GM19324 (cell line): ENCODE measurements around the gene RAB31.
A peak's percentile ranks its signal among the peaks of the same experiment; 100 is the strongest.

Experiments
- ATAC-seq: cut with Tn5 transposase; IDR thresholded peaks from one replicate; pipeline ENCODE4 v1.9.1; 2021; ENCODE audit warnings: mild to moderate bottlenecking, moderate library complexity; ENCODE audit not compliant: unreplicated experiment, low FRiP score

Gene RAB31

DNA sequence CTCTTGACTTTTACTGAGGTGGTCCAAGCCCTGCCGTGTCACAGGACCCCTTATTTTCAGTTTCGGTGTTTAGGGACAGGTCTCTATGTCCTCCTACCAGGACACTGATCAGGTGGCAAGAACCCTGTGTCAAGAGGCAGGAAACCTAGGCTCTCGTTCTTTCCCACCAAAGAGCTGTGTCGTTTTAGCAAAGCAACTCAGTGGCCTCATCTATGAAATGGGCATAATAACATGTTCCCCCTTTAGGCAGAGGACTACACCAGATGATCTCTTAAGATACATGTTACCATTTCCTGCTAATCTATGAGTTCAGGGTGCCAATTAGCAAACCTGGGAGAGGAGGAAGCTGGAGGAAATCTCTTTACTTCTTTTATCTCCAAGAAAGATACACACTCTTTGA is 1.9 kb downstream of the RAB31 start:
- no peak for ATAC-seq

DNA sequence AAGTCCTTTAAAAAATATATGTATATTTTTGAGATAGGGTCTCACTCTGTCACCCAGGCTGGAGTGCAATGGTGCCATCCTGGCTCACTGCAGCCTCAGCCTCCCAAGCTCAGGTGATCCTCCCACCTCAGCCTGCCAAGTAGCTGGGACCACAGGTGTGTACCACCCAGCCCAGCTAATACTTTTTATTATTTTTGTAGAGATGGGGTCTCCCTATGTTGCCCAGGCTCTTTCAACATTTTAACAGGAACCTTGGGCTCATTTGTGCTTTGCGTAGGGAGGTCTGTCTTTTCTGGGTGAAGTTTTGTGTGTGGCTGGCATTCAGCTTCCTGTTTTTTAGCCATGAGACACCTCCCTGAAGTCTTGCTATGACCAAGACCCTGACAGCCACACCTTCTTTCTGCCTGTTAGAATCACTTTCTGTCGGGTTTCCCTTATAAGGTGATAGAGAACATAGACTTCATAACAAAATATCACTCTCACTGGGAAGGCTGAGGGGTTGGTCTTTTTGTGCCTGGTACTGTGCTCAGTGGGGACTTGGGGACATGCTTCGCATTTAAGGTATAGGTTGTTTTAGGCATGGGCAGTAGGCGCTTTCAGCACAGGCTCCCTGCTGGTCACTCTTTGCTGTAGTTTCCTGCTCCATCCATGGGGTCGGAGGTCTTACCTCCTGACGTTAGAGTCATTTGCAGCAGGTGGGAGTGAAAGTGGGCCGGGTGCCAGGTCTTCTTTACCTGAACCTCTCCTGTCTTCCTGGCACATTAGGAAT is 3.4 kb downstream of the RAB31 start:
- ATAC-seq, result peak; percentile 48

DNA sequence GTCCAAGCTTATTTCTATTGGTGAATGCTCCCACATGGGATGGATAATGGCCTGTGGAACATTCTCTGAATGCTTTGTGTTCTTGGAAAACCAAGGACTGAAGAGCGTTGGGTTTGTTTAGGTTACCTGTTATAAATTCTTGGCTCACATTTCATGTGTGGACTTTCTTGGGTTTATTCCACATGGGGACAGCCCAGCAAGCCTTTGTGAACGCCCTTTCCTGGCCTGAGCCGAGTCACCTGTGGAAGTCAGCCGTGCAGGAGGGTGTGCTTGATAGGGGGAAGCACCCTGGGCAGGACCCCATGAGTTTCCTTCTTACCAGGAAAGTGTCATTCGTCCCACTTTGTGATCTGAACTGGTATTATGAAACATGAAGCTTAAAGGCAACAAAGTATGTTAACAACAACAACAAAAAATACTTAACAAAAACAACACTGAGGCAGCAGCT is 4.1 kb downstream of the RAB31 start:
- ATAC-seq, result no peak

DNA sequence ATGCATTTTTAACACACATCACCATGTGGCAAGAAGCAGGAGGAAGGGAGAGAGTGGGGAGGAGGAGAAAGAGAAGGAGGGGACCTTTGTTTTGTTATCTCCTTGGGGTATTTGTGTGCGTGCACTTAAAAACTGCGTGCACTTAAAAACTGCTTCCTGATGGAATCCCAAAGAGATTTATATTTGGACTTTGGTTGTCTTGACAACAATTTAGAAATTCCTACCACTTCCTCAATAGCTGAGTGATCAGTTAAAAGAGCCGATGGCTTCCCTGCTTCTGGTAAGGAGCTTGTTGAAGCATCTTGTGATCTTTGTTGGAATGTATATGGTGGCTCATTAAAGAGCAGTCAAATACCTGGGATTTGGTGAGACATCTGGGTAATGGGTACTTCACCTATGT is 4.5 kb downstream of the RAB31 start:
- ATAC-seq, result no peak

DNA sequence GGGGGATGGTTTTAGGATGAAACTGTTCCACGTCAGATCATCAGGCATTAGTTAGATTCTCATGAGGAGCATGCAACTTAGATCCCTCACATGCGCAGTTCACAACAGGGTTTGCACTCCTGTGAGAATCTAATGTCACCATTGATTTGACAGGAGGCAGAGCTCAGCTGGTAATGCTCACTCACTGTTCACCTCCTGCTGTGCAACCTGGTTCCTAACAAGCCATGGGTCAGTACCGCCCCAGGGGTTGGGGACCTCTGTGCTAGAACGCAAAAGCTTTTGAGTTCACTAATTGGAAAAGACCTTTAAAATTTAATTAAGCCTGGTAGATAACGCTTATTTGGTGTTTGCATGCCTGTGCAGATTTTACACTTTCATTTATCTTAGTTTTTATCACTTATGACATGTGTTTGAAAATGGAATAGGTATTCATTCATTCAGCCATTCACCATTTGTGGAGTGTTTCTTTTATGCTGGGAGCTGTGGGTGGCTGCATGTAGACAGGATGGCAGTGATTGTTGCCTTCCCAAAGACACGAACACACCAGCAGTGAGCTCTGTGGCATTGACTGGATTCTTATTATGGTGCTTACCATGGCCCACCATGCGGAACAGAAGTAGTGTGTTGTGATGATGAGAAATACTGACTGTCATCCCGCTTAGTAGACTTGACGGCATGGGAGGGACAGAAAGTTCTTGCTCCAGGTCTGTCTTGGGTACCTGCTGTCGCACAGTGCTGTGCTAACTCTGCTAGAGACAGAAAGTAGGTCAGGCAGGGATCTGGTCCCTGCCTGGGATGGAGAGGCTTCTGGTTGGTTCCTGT is 6.4 kb downstream of the RAB31 start:
- no peak for ATAC-seq

DNA sequence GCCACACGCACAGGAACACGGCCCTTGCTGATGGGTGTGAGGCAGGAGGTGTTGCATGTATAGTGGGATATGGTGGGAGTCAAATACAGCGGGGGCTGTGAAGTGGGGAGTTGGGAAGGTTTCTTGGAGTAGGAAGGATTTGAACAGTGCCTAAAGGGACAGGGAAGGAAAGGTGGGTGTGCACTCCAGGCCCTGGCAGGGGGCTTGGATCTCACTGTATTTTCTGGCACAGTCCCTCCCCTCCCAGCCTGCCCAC is 6.9 kb downstream of the RAB31 start:
- no peak for ATAC-seq

DNA sequence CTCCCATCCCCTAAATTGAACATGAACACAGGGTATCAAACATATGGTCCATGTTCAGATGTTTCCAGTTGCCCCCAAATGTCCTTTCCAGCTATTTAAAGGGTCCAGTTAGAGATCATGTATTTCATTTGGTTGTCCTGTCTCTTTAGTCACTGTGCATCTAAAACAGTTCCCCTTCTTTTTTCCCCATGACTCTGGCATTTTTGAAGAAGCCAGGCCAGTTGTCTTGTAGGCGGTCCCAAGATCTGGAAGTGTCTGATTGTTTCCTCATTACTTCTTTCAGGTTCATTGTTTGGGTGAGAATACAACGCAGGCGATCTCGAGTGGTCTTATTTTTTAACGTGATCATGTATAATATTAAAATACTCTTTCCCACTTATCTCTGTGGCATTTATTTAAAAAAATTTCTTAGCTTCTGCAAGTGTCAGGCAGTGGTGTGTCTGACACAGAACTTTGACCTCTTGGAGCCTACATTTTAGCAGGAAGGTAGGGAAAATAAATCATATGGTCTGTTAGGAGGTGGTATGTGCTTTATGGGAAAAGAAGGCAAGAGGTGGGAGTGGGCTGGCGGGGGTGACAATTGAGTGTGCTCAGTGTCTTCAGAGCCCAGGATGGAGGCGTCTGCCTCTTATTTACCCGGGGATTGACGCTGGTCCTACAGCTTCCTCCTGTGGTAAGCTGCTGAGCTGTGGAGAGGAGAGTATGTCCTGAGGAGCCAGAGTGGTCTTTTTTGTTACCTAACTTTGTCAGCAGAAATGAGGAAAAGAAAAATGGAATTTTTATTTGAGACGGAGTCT is 8.1 kb downstream of the RAB31 start:
- ATAC-seq, result no peak

DNA sequence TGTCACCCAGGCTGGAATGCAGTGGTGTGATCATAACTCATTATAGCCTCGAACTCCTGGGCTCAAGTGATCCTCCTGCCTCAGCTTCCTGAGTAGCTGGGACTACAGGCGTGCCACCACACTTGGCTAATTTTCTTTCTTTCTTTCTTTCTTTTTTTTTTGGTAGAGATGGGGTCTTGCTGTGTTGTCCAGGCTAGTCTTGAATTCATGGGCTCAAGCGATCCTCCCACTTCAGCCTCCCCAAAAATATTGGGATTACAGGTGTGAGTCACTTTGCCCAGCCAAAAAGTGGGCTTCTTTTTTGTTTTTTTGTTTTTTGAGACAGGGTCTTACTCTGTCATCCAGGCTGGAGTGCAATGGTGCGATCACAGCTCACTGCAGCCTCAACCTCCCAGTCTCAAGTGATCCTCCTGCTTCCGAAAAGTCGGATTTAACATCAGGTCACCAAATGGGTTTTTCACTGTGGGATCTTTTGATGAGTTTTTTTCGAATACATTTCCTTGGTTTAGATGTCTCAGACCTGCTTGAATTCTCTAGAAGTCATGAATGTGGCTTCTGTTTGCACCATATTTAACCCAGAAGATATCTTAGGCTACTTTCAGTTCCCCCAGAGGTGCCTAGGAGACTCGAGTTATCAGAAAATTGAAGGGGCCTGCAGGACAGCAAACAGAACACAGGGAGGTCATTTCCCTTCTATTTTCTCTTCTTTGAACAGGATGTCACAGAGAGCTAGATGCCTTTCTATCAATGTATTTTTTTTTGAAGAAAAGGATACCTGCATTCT is 8.9 kb downstream of the RAB31 start:
- no peak for ATAC-seq

DNA sequence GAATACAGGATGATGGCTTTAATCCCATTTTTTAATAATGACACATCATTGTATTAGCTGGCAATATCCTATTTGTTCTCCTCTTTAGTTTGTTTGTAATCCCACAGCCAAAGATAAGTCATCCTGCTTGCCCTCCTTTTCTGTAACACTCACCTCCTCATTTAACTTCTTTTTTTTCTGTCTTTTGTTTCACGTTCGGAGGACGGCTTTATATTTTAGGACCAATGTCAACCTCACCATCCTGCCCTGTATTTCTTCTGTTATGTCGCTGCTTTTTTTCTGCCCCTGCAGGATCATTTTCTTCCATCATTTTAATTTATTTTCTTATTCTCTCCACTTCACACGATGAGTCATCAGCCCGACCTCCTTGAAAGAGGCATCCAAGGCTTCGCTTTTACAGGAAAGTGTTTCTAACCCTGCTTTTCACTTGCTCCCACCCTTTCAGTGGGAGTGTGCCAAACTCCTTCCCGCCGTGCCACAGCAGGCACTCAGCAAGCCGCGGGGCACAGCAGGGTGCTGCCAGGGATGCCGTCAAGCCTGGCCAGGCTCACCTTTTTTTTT is 11.4 kb downstream of the RAB31 start:
- no peak for ATAC-seq

DNA sequence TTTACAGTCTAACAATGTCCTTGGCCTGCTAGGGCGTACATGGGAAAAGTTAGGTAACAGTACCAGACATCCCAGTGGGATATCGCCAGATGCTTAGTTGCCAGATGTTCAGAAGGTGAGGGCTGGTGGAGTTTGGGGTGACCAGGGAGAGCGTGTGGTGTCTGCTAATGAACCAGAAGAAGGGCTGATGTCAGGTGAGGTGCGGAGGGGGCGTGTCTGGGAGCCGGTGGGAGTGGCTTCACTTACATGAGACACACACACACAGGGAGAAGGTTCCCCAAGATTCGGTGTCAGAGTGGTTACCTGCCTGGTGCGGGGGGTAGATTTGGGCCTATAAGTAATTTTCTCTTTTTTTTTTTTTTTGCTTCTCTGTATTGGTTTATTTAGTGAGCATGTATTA is 12.2 kb downstream of the RAB31 start:
- no peak for ATAC-seq

DNA sequence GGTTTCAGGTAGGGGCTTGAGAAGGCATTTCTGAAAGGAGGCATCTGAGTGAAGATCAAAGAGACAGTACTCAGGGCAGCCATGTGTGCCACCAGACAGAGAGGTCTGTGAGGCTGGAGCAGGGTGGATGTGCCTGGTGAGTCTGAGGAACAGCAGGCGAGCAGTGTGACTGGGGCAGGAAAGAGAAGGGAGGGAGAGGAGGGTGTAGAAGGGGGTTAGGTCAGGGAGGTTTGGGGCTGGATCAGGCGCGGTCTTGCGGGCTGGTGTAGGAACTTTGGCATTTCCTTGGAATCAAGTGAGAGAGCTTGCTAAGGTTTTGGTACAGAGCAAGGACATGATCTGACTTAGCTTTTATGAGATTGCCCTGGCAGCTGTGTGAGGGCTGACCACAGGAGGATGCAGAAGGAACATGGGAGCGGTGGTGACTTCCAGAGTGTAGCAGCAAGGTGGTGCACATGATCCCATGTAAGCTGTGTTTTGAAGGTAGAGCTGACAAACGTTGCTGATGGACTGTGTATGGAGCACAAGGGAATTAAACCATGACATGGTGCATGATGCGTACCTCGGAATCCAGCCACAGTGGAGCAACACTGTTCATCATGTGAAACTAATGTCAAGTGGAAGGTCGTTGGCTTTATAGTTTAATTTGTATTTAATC is 13.9 kb downstream of the RAB31 start:
- no peak for ATAC-seq

DNA sequence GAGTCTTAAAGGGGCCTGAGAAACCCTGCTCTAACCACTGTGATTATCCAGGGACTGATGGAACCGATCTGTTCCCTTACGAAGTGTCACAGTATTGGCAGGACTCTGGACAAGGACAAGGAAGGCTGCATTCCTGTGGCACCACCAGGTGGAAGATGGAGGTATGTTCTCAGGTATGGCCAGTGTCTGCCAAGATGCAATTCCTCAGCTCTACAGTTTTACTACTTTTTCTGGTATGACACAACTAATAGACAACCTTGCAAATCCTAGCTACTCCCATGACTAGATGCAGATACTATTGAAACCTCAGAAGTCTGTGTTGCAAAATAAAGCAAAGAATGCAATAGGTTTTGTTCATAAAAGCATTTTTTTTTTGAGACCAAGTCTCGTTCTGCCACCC is 14.6 kb downstream of the RAB31 start:
- ATAC-seq, result no peak

DNA sequence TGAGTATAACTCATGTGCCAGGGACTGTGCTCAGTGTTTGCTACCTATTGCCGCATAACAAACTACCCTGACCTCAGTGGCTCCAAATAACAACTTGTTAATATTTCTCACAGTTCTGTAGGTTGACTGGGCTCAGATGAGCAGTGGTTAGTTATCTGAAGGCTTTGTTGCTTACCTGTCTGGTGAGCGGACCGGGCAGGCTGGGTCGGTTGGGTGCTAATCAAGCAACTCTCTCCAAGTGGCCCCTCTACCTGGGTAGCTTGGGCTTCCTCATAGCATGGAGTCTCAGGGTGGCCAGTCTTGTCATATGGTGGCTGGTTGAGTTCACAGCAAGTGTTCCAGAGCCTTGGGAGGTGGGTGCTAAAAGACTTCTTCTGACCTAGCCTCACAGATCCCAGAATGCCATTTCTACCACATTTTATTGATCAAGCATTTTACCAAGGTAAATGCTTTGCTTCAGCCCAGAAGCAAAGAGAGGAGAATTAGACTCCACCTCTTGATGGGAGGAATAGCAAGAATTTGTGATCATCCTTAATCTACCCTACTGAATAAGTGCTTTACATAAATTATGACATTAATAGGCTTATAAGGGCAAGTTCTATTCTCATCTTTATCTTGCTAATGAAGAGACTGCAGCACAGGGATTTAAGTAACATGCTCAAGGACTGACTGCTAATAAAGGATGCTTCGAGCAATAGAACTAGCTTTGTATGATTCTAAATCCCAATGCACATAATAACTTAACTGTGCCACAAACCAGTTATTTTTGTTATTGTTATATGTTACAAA is 16.9 kb downstream of the RAB31 start:
- ATAC-seq, result no peak

DNA sequence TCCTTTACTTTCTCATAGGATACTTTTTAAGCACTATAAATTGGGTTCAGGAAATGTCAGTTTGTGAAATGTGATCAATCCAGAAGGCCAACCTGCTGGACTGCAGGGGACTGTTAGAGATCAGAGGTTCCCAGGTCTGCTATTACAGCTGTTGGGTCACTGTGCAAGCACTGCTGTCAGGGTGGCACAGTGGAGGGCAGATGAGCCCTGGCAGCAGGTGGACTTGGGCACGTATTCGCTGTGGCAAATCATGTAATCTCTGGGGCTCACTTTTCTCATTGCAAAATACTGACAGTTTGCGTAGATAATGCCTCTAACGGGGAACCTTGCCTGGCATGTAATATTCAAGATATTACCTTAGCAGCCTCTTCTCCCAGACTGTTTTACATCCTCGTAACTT is 18.1 kb downstream of the RAB31 start:
- ATAC-seq, result no peak

DNA sequence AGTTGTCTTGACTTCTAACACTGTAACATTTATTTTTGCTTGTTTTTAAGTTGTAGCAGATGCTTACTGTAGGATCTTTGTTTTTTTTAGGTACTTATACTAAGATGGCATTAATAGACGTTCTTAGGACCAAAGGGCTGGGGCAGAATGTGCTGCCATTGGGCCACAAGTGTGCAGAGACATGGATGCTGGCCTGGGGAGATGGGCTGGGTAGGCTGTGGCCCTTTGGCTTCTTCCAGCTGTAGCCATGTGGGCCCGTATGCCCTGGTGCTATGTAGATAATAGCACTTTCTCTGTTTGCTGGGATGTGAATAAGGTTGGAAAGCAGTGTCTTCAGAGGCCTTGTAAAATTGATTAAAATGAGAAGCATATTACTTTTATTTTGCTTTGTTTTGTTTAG is 18.8 kb downstream of the RAB31 start:
- no peak for ATAC-seq

DNA sequence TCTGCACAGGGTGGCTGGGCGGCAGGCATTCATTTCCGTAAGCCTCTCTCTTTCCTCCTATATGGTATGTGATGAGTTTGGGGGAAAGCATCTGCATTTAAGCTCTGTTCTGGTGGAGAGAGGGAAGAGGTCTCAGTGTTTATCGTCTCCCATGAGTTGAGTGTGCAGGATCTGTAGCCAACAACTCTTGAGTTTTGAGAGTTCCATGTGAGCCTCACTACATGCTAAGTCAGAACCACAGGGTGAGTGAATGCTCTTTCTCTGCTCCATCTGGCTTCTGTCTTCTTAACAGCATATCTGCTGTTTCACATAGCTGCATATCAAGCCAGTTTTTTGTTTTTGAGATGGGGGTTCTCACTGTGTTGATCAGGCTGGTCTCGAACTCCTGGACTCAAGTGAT is 22.7 kb downstream of the RAB31 start:
- ATAC-seq, result no peak

DNA sequence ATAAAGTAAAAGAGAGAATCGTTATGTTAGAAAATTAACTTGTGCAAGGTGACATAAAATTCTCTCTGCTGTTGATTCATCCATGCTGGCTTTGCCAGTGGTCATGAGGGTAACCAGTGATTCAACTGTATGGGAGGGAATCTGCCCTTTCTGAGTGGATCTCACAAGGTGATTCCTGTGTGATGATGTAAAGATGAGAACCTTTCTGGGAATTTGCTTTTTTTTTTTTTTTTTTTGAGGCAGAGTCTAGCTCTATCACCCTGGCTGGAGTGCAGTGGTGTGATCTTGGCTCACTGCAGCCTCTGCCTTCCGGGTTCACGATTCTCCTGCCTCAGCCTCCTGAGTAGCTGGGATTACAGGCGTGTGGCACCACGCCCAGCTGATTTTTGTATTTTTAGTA is 23.3 kb downstream of the RAB31 start:
- no peak for ATAC-seq

DNA sequence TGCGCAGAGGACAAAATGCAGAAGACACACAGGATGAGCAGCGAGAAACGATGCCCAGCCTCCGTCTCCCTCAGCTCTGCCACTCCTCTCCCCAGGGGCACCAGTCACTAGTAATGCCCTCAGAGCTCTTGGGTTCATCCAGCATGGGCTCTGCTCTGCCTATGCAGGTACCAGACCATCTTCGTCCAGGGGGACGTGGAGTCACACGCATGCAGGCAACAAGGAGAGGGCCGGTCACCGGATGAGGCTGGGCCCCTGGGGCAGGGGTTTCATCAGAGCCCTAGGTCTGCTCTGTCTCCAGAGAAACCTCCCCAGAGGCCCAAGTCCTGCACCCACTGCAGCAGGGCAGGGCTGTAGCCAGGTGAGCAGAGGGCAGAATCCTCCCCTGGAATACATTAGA is 23.9 kb downstream of the RAB31 start:
- no peak for ATAC-seq

DNA sequence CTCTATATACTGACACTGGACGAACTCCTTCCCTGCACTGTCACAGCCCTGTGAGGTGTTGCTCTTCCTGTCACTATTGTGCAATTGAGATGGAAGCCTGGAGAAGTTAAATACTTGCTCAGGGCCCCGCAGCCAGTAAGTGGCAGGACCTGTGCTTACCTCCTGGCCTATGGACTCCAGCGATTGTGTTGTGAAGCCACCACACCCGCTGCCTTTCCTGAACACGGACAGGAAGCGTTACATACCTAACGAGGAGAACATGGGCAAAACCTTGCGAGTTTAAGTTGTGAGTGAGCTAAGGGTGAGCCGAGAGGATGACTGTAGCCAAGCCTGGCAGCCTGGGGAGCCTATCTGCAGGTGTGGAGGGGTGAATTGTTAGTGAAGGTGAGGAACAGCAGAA is 26.1 kb downstream of the RAB31 start:
- no peak for ATAC-seq
